Endothelial cell (in vitro differentiated cells): ENCODE measurements around the gene RPA3. TPM values are rescaled to one million over a fixed set of nuclear protein-coding genes. Genes with fewer than 3 reads are reported as not detected.

ENCODE experiments used
- DNase-seq: peaks from one replicate; pipeline ENCODE4 v3.0.0; 2021; ENCODE audit warnings: low spot score
- H3K27ac Mint-ChIP-seq: one replicate; pipeline ENCODE4 v1.8.0; 2021; ENCODE audit warnings: mixed read lengths, inconsistent platforms; ENCODE audit not compliant: unreplicated experiment
- H3K27me3 Mint-ChIP-seq: one replicate; pipeline ENCODE4 v1.8.0; 2021; ENCODE audit warnings: mild to moderate bottlenecking, moderate library complexity, mixed read lengths, inconsistent platforms; ENCODE audit not compliant: unreplicated experiment
- H3K36me3 Mint-ChIP-seq: one replicate; pipeline ENCODE4 v1.8.0; 2021; ENCODE audit warnings: mild to moderate bottlenecking, low read depth, mixed read lengths, inconsistent platforms; ENCODE audit not compliant: unreplicated experiment
- H3K4me1 Mint-ChIP-seq: one replicate; pipeline ENCODE4 v1.8.0; 2021; ENCODE audit warnings: mild to moderate bottlenecking, mixed read lengths, inconsistent platforms; ENCODE audit not compliant: unreplicated experiment
- H3K4me3 Mint-ChIP-seq: one replicate; pipeline ENCODE4 v1.8.0; 2021; ENCODE audit warnings: mild to moderate bottlenecking, mixed read lengths, inconsistent platforms; ENCODE audit not compliant: unreplicated experiment
- H3K9me3 Mint-ChIP-seq: one replicate; pipeline ENCODE4 v1.8.0; 2021; ENCODE audit warnings: mixed read lengths, inconsistent platforms; ENCODE audit not compliant: unreplicated experiment
- CTCF ChIP-seq: fragments of 200-600 bp; sonication (generic); IDR thresholded peaks from one replicate; pipeline ENCODE4 v1.5.0; 2021; ENCODE audit warnings: antibody characterized with exemption; ENCODE audit not compliant: unreplicated experiment
- total RNA-seq: library from RNA; stranded (reverse); fragmentation: NEBNext Ultra II Directional; extraction: Animal tissue kit (Norgen Biotek cat#: 25700); gene quantifications from one replicate; pipeline ENCODE4 v1.2.1, GENCODE V29; 2021; ENCODE audit not compliant: unreplicated experiment

Gene RPA3
- total RNA-seq, 1 donor from 2014 or later, result 23.6 TPM

- no peaks in the 10 kb centered on the region for H3K36me3 Mint-ChIP-seq
- H3K27ac Mint-ChIP-seq, result peak overlapping the region; percentile 94
- H3K4me1 Mint-ChIP-seq, result peaks cover 10% of the 10 kb centered on the region
- H3K27me3 Mint-ChIP-seq, result no peaks in the 10 kb centered on the region
- peak overlapping the region; percentile 98 for H3K4me3 Mint-ChIP-seq
- no peak for TF ChIP-seq CTCF
- no peaks in the 10 kb centered on the region for H3K9me3 Mint-ChIP-seq
- DNase-seq, result no peak
Measured at GRCh38 chr7:7639847-7640220, 78.6 kb downstream of the RPA3 start.

- TF ChIP-seq CTCF, result no peak
- DNase-seq, result no peak
- no peaks in the 10 kb centered on the region for H3K9me3 Mint-ChIP-seq
- H3K27ac Mint-ChIP-seq, result peak overlapping the region; percentile 94
- H3K4me3 Mint-ChIP-seq, result peak overlapping the region; percentile 98
- H3K36me3 Mint-ChIP-seq, result no peaks in the 10 kb centered on the region
- H3K4me1 Mint-ChIP-seq, result peaks cover 10% of the 10 kb centered on the region
- H3K27me3 Mint-ChIP-seq, result no peaks in the 10 kb centered on the region
Measured at GRCh38 chr7:7639421-7639820, 79.0 kb downstream of the RPA3 start.

- Mint-ChIP-seq H3K9me3 (no peaks in the 10 kb centered on the region), H3K4me1 (no peaks in the 10 kb centered on the region), H3K27ac (no peak overlapping the region), H3K27me3 (peaks cover 1% of the 10 kb centered on the region), H3K36me3 (peaks cover 9% of the 10 kb centered on the region), H3K4me3 (no peak overlapping the region)
- TF ChIP-seq CTCF, result no peak
- no peak for DNase-seq
Measured at GRCh38 chr7:7630626-7631329, 87.6 kb downstream of the RPA3 start.

- no peak overlapping the region for H3K4me3 Mint-ChIP-seq
- H3K9me3 Mint-ChIP-seq, result no peaks in the 10 kb centered on the region
Measured at GRCh38 chr7:7628476-7628875, 89.9 kb downstream of the RPA3 start.

More at GRCh38 chr7:7628476-7628875, 89.9 kb downstream of the RPA3 start:
- no peak for TF ChIP-seq CTCF
- Mint-ChIP-seq H3K27ac (no peak overlapping the region), H3K27me3 (peaks cover 1% of the 10 kb centered on the region), H3K36me3 (peaks cover 9% of the 10 kb centered on the region), H3K4me1 (no peaks in the 10 kb centered on the region)
- DNase-seq, result no peak
